HG02884 (cell line): ENCODE measurements around the gene H6PD.

Source experiments
- ATAC-seq: cut with Tn5 transposase; IDR thresholded peaks from one replicate; pipeline ENCODE4 v1.9.1; 2021; ENCODE audit warnings: mild to moderate bottlenecking, moderate library complexity; ENCODE audit not compliant: unreplicated experiment

H6PD gene

GRCh38 chr1:9314711-9315379 lies 80.3 kb downstream of the H6PD start:
- no peak for ATAC-seq

DNA sequence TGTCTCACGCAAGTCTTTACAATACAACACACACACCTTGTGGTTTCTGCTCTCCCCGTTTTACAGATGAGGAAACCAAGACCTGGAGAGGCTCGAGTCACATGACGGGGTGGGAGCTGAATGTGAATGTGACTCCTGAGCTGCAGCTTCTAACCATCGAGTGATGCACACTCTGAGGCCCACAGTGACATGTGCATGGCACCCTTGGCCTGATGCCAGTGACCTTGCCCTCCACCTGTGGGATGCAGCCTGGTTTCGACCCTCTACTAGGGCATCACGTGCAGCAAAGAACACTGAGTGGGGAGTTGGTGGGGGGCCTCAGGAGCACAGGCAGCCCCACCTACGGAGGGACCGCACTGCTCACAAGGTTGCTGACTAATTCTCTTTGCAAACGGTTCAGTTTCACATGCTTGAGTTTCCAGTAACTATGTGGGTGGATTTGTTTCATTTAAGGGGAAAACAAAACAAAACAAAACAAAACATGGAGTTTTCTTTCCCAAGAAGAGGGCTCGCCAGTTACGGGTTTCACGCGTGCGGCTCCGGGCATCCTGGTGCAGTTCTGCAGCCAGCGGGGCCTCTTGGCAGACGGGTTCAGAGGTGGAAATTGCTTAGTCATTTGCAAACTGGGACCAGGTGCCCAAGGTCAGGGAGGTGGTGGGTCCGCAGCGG lies 81.0 kb downstream of the H6PD start:
- ATAC-seq: no peak

DNA sequence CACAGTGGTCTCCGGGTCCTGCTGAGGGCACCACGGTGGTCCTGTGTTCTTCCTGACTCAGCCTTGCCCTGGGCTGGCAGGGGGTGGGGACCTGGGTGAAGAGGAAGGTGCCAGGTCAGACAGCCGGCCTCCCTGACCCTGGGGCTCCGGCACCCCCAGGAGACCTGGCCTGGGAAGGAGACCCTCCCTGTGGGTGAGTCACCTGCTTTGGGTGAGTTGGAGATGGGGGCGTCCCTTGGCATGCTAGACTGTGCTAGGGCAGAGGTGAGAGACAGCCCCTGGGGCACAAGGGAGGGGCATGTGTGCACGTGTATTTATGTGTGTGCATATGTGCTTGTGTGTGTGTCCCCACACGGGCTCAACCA lies 81.5 kb downstream of the H6PD start:
- ATAC-seq: no peak

DNA sequence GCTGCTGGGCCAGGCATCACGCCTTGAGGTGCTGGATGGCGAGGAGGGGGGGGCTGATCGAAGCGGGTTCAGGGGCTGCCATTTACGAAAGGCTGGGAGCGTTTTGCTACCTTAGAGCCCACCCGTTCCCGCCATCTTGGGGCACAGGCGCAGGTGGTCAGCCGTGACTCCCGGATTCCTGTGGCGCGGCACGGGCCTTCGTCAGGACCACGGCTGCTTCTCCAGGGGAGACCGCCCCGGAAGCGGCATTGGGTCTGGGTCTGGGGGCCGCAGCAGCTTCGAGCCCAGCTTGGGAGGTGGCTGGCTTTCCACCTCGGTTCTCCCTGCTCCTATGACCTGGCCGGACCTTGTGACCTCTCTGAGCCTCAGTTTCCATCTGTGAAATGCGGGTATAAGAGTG lies 81.9 kb downstream of the H6PD start:
- no peak for ATAC-seq

DNA sequence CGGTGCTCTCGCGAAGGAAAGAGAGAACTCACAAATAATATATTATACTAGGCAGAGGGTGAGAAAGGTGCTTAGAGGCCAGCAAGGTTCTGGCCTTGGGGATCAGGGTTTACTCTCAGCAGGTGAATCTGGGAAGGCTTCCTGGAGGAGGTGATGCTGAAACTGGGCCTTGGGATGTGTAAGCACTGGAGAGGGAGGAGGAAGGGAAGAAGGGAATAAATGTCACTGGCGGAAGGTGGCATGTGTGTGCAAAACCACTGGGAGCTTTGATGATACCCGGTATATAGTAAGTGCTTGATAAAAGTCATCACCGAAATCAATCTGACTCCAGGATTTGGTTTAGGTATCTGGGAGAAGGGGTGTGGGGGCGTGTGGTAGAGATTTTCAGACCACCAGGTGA lies 82.5 kb downstream of the H6PD start:
- no peak for ATAC-seq

GRCh38 chr1:9317591-9318417 lies 83.2 kb downstream of the H6PD start:
- no peak for ATAC-seq

DNA sequence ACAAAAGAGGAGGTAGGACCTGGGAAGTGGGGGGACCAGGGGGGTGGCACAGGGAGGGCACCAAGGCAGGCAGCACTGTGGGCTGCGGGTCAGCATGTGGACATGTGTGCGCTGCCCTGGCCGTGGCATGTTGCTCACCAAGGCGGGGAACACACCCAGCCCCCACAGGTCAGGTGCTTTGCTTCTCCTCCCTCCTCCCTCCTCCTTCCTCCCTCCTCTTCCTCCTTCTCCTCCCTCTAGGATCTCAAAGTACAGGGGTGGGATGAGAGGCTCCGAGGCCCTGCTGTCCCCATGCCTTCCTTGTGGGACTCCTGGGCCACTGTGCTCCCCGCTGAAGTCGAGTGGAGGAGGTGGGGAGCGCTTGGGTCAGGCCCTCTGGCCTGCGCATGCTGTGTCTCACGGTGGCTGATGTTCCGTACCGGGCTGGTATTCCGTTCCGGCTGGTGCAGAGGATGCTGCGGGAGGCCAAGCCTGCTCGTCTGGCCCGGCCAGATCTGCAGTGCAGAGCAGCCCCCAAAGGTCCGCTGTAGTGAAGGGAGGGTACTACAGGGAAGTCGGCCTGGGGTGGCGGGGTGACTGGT lies 84.7 kb downstream of the H6PD start:
- no peak for ATAC-seq

GRCh38 chr1:9319789-9320519 lies 85.4 kb downstream of the H6PD start:
- no peak for ATAC-seq
